GM12892 (cell line): ENCODE measurements around the gene CERS6.

Experiments used
- POLR2A ChIP-seq: IDR thresholded peaks from 2 replicates; pipeline ENCODE4 v1.6.1; 2011; ENCODE audit warnings: low read depth, low read length, control low read depth
- POLR2AphosphoS5 ChIP-seq: IDR thresholded peaks from 2 replicates; pipeline ENCODE4 v1.6.1; 2011; ENCODE audit warnings: low read depth, low read length, control low read depth
- TAF1 ChIP-seq: IDR thresholded peaks from 2 replicates; pipeline ENCODE4 v1.6.1; 2011; ENCODE audit warnings: low read depth, mild to moderate bottlenecking, control low read depth, low read length, borderline replicate concordance

DNA sequence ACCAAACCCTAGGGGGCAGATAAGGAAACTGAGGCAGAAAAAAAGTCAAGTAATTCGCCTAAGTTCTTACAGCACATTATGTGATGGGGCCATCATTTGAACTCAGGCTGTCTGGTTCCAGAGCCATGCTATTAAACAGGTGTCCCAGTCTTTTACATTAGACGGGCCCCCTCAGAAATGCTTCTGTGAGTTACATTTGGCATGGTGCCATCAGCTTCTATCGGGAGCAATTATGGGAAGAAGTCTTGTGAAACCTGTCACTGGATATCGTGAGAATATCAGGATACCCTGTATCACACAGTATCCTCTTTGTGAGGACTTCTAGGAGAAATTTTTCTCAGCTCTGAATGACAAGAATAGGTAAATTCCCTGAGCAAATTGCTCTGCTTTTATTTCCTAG is 202.6 kb downstream of the CERS6 start:
- no peak for TF ChIP-seq TAF1
- no peak for TF ChIP-seq POLR2A
- TF ChIP-seq POLR2AphosphoS5 = no peak
